GM19043 (cell line): ENCODE results near the gene VWF.

Experiments
- ATAC-seq: cut with Tn5 transposase; IDR thresholded peaks from one replicate; pipeline ENCODE4 v1.9.1; 2021; ENCODE audit warnings: low read depth; ENCODE audit not compliant: unreplicated experiment

The VWF gene

GRCh38 chr12:5966486-5967095 lies 157.9 kb downstream of the VWF start:
- no peak for ATAC-seq

- ATAC-seq, result no peak
Observed at GRCh38 chr12:5965950-5966383, 158.5 kb downstream of the VWF start.

GRCh38 chr12:5964913-5965900 lies 159.3 kb downstream of the VWF start:
- no peak for ATAC-seq

- ATAC-seq, result no peak
Observed at GRCh38 chr12:5963515-5963914, 161.0 kb downstream of the VWF start.

- ATAC-seq, result no peak
Observed at GRCh38 chr12:5960783-5961182, 163.7 kb downstream of the VWF start.

GRCh38 chr12:5956987-5957386 lies 167.5 kb downstream of the VWF start:
- ATAC-seq, result no peak

GRCh38 chr12:5954661-5955060 lies 169.8 kb downstream of the VWF start:
- no peak for ATAC-seq

- no peak for ATAC-seq
Observed at GRCh38 chr12:5953835-5954586, 170.5 kb downstream of the VWF start.

- ATAC-seq, result no peak
Observed at GRCh38 chr12:5952031-5952430, 172.4 kb downstream of the VWF start.

- no peak for ATAC-seq
Observed at GRCh38 chr12:5948696-5949095, 175.8 kb downstream of the VWF start.

- ATAC-seq, result no peak
Observed at GRCh38 chr12:5947006-5947405, 177.5 kb downstream of the VWF start.

GRCh38 chr12:5946388-5946787 lies 178.1 kb downstream of the VWF start:
- no peak for ATAC-seq

GRCh38 chr12:5945071-5946008 lies 179.1 kb downstream of the VWF start, which contains the start of gene ANO2:
TSS of gene ANO2 (minus strand) at chr12:5945259. CDS start at chr12:5945217, 42 bp downstream.
- ATAC-seq, result no peak

GRCh38 chr12:5944688-5945070 lies 179.8 kb downstream of the VWF start:
- ATAC-seq, result no peak

GRCh38 chr12:5944053-5944452 lies 180.4 kb downstream of the VWF start:
- ATAC-seq, result no peak

- ATAC-seq, result no peak
Observed at GRCh38 chr12:5941907-5942306, 182.6 kb downstream of the VWF start.

GRCh38 chr12:5927732-5928516 lies 196.5 kb downstream of the VWF start:
- ATAC-seq, result no peak

- no peak for ATAC-seq
Observed at GRCh38 chr12:5925646-5926045, 198.8 kb downstream of the VWF start.

GRCh38 chr12:5924342-5924741 lies 200.1 kb downstream of the VWF start:
- no peak for ATAC-seq
